ENCODE data around the gene HACE1.
"Not testable (repeated sequence)": the region's sequence is repeated elsewhere in the genome, so short reads cannot be mapped to it uniquely, and the experiment has no call there.

Gene HACE1, protein sequence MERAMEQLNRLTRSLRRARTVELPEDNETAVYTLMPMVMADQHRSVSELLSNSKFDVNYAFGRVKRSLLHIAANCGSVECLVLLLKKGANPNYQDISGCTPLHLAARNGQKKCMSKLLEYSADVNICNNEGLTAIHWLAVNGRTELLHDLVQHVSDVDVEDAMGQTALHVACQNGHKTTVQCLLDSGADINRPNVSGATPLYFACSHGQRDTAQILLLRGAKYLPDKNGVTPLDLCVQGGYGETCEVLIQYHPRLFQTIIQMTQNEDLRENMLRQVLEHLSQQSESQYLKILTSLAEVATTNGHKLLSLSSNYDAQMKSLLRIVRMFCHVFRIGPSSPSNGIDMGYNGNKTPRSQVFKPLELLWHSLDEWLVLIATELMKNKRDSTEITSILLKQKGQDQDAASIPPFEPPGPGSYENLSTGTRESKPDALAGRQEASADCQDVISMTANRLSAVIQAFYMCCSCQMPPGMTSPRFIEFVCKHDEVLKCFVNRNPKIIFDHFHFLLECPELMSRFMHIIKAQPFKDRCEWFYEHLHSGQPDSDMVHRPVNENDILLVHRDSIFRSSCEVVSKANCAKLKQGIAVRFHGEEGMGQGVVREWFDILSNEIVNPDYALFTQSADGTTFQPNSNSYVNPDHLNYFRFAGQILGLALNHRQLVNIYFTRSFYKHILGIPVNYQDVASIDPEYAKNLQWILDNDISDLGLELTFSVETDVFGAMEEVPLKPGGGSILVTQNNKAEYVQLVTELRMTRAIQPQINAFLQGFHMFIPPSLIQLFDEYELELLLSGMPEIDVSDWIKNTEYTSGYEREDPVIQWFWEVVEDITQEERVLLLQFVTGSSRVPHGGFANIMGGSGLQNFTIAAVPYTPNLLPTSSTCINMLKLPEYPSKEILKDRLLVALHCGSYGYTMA

DNA sequence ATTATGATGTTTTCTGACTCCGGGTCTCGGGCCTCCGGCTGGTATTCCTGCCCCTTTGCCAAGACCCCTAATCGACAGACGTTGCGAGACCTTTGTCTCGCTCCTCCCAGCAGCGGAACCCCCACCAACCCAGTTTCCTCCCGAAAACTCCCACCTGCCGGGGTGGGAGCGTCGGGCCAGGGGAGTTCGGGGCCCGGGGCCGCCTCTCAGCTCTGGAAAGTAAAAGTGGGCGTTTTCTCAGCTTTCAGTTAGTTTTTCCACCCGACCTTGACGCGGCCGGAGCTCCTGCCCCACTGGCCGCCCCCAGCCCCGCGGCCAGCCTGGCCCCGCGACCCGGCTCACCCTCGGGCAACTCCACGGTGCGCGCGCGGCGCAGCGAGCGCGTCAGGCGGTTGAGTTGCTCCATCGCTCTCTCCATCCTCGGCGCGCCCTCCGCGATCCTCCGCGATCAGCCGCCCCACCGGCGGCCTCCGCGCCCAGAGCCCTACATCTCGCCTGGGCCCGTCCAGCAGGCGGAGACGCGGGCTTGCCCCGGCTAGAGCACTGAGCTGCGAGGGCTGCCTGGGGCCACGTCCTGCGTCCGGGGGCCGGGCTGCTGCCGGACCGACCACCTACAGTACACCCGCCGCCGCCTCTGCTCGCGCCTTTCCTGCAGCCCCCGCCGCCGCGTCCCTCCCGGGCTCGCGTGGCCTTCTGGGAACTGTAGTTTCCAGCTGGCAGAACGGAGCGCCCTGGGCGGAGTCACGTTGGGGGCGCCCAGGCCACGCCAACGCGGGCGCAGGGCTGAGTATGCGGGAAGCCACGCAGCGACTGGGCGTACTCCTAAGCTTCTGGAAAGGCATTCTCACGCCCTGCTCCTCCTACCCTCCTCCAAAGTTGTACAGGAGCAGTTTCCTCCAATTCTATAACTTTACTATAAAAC lies at the start of gene HACE1:
HACE1 (minus strand) TSS at position 695 of the 922 bp plus-strand sequence; CDS start at position 418, 277 bp downstream.
- H3K4me3 ChIP-seq (ENCODE audit: low read depth, low read length): peak within 1 kb of the TSS; percentile 73
- DNase-seq (ENCODE audit: low read depth): peak; percentile 94
- TF ChIP-seq POLR2A (IDR thresholded peaks at IDR 0.05; ENCODE audit: extremely low read depth, insufficient read length) (peak; percentile 49), MYC (IDR thresholded peaks at IDR 0.05; ENCODE audit: low read depth, low read length) (no peak; the same call in 1 of the 2 replicates)
- TF ChIP-seq, protein P1, sequence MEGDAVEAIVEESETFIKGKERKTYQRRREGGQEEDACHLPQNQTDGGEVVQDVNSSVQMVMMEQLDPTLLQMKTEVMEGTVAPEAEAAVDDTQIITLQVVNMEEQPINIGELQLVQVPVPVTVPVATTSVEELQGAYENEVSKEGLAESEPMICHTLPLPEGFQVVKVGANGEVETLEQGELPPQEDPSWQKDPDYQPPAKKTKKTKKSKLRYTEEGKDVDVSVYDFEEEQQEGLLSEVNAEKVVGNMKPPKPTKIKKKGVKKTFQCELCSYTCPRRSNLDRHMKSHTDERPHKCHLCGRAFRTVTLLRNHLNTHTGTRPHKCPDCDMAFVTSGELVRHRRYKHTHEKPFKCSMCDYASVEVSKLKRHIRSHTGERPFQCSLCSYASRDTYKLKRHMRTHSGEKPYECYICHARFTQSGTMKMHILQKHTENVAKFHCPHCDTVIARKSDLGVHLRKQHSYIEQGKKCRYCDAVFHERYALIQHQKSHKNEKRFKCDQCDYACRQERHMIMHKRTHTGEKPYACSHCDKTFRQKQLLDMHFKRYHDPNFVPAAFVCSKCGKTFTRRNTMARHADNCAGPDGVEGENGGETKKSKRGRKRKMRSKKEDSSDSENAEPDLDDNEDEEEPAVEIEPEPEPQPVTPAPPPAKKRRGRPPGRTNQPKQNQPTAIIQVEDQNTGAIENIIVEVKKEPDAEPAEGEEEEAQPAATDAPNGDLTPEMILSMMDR (IDR thresholded peaks at IDR 0.05; ENCODE audit: low read depth, low read length): no peak
- TF ChIP-seq, protein P2, sequence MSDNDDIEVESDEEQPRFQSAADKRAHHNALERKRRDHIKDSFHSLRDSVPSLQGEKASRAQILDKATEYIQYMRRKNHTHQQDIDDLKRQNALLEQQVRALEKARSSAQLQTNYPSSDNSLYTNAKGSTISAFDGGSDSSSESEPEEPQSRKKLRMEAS (IDR thresholded peaks at IDR 0.05; ENCODE audit: low read depth, low read length): peak; percentile 60; the same call in 1 of the 2 replicates

DNA sequence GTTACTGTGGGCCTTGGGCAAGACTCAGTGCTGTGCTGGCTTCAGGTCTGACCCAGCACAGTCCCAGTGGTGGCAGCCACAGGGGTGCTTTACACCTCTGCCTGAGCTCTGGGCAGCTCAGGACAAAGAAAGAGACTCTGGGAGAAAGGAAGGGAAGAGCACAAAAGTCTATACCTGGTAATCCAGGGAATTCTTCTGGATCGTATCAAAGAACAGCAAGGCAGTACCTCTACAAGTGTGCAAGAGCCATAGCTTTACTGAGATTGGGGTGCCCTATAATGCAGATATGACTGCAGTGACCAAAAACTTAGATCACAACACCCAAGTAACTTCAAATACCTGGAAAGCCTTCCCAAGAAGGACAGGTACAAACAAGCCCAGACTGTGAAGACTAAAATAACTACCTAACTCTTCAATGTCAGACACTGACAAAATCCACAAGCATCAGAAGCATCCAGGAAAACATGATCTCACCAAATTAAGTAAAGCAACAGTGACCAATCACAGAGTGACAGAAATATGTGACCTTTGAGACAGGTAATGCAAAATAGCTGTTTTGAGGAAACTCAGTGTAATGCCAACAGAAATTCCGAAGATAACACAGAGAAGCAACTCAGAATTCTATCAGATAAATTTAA lies 49.3 kb upstream of the HACE1 start:
- no peak for DNase-seq (ENCODE audit: low read depth)
- H3K4me3 ChIP-seq (ENCODE audit: low read depth, low read length): no peak overlapping the region
- TF ChIP-seq, protein P1 (IDR thresholded peaks at IDR 0.05; ENCODE audit: low read depth, low read length): no peak
- TF ChIP-seq MYC (IDR thresholded peaks at IDR 0.05; ENCODE audit: low read depth, low read length): no peak
- no peak for TF ChIP-seq POLR2A (IDR thresholded peaks at IDR 0.05; ENCODE audit: extremely low read depth, insufficient read length)
- TF ChIP-seq, protein P2 (IDR thresholded peaks at IDR 0.05; ENCODE audit: low read depth, low read length): no peak

DNA sequence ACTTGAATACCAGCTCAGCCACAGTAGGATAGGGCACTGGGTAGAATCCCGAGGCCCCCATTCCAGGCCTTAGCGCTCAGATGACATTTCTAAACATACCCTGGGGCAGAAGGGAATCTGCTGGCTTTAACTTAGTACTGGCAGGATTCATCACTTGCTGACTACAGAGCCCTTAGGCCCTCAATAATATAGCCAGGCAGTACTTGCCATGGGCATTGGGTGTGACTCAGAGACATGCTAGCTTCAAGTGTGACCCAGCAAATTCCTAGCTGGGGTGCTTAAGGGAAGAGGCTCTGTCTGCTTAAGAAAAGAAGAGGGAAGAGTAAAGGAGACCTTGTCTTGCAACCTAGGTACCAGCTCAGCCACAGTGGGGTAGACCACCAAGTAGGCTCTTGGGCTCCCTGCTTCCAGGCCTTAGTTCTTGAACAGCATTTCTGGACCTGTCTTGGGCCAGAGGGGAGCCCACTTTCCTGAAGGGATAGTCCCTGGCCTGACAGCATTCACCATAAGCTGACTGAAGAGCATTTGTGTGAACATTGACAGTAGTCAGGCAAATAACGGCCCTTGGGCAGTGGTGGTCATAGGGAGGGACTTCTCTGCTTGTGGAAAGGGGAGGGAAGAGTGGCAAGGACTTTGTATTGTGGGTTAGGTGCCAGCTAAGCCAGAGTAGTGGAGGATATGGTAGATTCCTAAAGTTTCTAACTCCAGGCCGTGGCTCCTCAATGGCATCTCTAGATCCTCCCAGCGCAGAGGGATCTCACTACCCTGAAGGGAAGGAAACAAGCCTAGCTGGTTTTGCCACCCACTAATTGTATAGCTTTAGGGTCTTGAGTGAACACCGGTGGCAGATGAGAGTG lies 48.5 kb upstream of the HACE1 start:
- DNase-seq (ENCODE audit: low read depth): no peak
- no peak overlapping the region for H3K4me3 ChIP-seq (ENCODE audit: low read depth, low read length)
- TF ChIP-seq, protein P2 (IDR thresholded peaks at IDR 0.05; ENCODE audit: low read depth, low read length): no peak
- TF ChIP-seq POLR2A (IDR thresholded peaks at IDR 0.05; ENCODE audit: extremely low read depth, insufficient read length) (no peak), MYC (IDR thresholded peaks at IDR 0.05; ENCODE audit: low read depth, low read length) (no peak)
- TF ChIP-seq, protein P1 (IDR thresholded peaks at IDR 0.05; ENCODE audit: low read depth, low read length): no peak

DNA sequence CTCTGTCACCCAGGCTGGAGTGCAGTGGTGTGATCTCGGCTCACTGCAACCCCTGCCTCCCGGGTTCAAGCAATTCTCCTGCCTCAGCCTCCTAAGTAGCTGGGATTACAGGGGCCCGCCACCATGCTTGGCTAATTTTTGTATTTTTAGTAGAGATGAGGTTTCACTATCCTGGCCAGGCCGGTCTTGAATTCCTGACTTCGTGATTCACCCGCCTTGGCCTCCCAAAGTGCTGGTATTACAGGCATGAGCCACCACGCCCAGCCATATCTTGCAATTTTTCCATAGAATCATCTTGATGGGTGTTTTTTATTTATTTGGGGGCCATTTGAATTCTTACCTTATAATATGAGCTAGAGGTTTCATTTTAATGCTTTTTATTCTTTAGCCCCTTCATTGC lies 39.2 kb upstream of the HACE1 start:
- H3K4me3 ChIP-seq (ENCODE audit: low read depth, low read length); DNase-seq (ENCODE audit: low read depth): not testable (repeated sequence)

DNA sequence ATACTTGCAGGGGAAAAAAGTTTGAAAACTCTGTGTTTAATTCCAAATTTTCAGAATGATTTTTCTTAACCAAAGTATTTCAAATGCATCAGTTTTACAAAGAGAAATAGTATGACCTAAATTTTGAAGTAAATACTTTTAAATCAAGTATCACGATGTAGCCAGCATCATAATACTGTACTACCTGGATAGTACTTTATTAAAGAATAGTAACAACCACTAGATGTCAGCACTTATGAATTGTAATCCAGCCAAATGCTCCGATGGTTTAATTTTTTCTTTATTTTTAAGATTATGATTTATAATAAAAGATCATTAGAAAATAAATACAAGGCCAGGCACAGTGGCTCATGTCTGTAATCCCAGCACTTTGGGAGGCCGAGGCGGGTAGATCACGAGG lies 37.2 kb upstream of the HACE1 start:
- H3K4me3 ChIP-seq (ENCODE audit: low read depth, low read length): no peak overlapping the region
- no peak for TF ChIP-seq POLR2A (IDR thresholded peaks at IDR 0.05; ENCODE audit: extremely low read depth, insufficient read length)
- TF ChIP-seq MYC (IDR thresholded peaks at IDR 0.05; ENCODE audit: low read depth, low read length): no peak
- TF ChIP-seq, protein P1 (IDR thresholded peaks at IDR 0.05; ENCODE audit: low read depth, low read length): no peak
- TF ChIP-seq, protein P2 (IDR thresholded peaks at IDR 0.05; ENCODE audit: low read depth, low read length): no peak
- DNase-seq (ENCODE audit: low read depth): no peak

Measured in NB4 (cell line).